GM23338 (cell line): Measurements from ENCODE around the gene CCNYL1. TPM values are rescaled to one million over a fixed set of nuclear protein-coding genes. Genes with fewer than 3 reads are reported as not detected.
"Not testable (repeated sequence)": the region's sequence is repeated elsewhere in the genome, so short reads cannot be mapped to it uniquely, and the experiment has no call there.

Experiments
- ATAC-seq: fragments of 200-7000 bp; cut with Tn5 transposase; 3 replicates; pipeline ENCODE4 v1.9.1; 2020
- DNase-seq: peaks from one replicate; pipeline ENCODE4 v3.0.0-alpha.2; 2015; ENCODE audit warnings: low spot score
- H2AFZ ChIP-seq: fragments of 200-600 bp; sonication (generic); 2 replicates; pipeline ENCODE4 v1.8.0; 2016; ENCODE audit warnings: antibody characterized with exemption, mild to moderate bottlenecking, moderate library complexity
- H3F3A ChIP-seq: fragments of 200-600 bp; sonication (generic); replicated peaks from 2 replicates; pipeline ENCODE4 v1.8.0; 2017; ENCODE audit warnings: antibody characterized with exemption, mixed run types, low read depth
- H3K27ac ChIP-seq: fragments of 200-600 bp; sonication (generic); 2 replicates; pipeline ENCODE4 v1.6.1; 2016; ENCODE audit warnings: low read depth
- H3K27me3 ChIP-seq: fragments of 200-600 bp; sonication (generic); 2 replicates; pipeline ENCODE4 v1.8.0; 2016; ENCODE audit warnings: mild to moderate bottlenecking, mixed run types, moderate library complexity; ENCODE audit not compliant: insufficient read depth
- H3K36me3 ChIP-seq: fragments of 200-600 bp; sonication (generic); 2 replicates; pipeline ENCODE4 v1.8.0; 2016; ENCODE audit warnings: mild to moderate bottlenecking; ENCODE audit not compliant: insufficient read depth
- H3K4me1 ChIP-seq: fragments of 200-600 bp; sonication (generic); 2 replicates; pipeline ENCODE4 v1.8.0; 2016; ENCODE audit warnings: mild to moderate bottlenecking, moderate library complexity; ENCODE audit not compliant: insufficient read depth
- H3K4me2 ChIP-seq: fragments of 200-600 bp; sonication (generic); 2 replicates; pipeline ENCODE4 v1.7.1; 2017; ENCODE audit warnings: mixed run types
- H3K4me3 ChIP-seq: fragments of 200-600 bp; sonication (generic); 2 replicates; pipeline ENCODE4 v1.6.1; 2016; ENCODE audit warnings: mixed run types
- H3K79me2 ChIP-seq: fragments of 200-600 bp; sonication (generic); replicated peaks from 2 replicates; pipeline ENCODE4 v1.8.0; 2017; ENCODE audit warnings: mild to moderate bottlenecking; ENCODE audit not compliant: insufficient read depth
- H3K9me2 ChIP-seq: fragments of 200-600 bp; sonication (generic); 2 replicates; pipeline ENCODE4 v1.8.0; 2017; ENCODE audit not compliant: insufficient read depth
- H4K20me1 ChIP-seq: fragments of 200-600 bp; sonication (generic); replicated peaks from 2 replicates; pipeline ENCODE4 v1.8.0; 2017; ENCODE audit warnings: mild to moderate bottlenecking; ENCODE audit not compliant: insufficient read depth
- H3K27ac Mint-ChIP-seq: 2 replicates; pipeline ENCODE4 v1.8.0; 2020; ENCODE audit warnings: inconsistent platforms, mild to moderate bottlenecking, moderate library complexity, mixed read lengths
- H3K27me3 Mint-ChIP-seq: 3 replicates; pipeline ENCODE4 v1.8.0; 2022; ENCODE audit warnings: low read depth, mild to moderate bottlenecking, moderate library complexity, mixed read lengths, inconsistent platforms; ENCODE audit not compliant: insufficient read depth, poor library complexity
- H3K36me3 Mint-ChIP-seq: 3 replicates; pipeline ENCODE4 v1.8.0; 2021; ENCODE audit warnings: low read depth, mild to moderate bottlenecking, inconsistent platforms, moderate library complexity, mixed read lengths
- H3K4me1 Mint-ChIP-seq: 3 replicates; pipeline ENCODE4 v1.8.0; 2020; ENCODE audit warnings: mild to moderate bottlenecking, inconsistent platforms, mixed read lengths
- H3K4me3 Mint-ChIP-seq: 3 replicates; pipeline ENCODE4 v1.8.0; 2021; ENCODE audit warnings: moderate library complexity, mild to moderate bottlenecking, inconsistent platforms, mixed read lengths
- H3K9me3 Mint-ChIP-seq: 3 replicates; pipeline ENCODE4 v1.8.0; 2020; ENCODE audit warnings: moderate library complexity, mild to moderate bottlenecking, inconsistent platforms, mixed read lengths
- CREB1 ChIP-seq: fragments of 250-450 bp; sonication (Bioruptor Pico); IDR thresholded peaks from 2 replicates; pipeline ENCODE4 v1.5.0; 2020; ENCODE audit warnings: low read depth, mild to moderate bottlenecking, moderate library complexity
- EZH2 ChIP-seq: fragments of 200-600 bp; sonication (generic); IDR thresholded peaks from one replicate; pipeline ENCODE4 v1.8.0; 2017; ENCODE audit warnings: antibody characterized with exemption, mild to moderate bottlenecking, low read depth; ENCODE audit not compliant: unreplicated experiment
- NANOG ChIP-seq: IDR thresholded peaks from 2 replicates; pipeline ENCODE4 v1.6.1; 2016; ENCODE audit warnings: antibody characterized with exemption, borderline replicate concordance
- POLR2AphosphoS5 ChIP-seq: IDR thresholded peaks from 2 replicates; pipeline ENCODE4 v1.6.1; 2016; ENCODE audit warnings: antibody characterized with exemption, low read depth
- REST ChIP-seq: IDR thresholded peaks from one replicate; pipeline ENCODE4 v1.6.1; 2018; ENCODE audit warnings: antibody characterized with exemption; ENCODE audit not compliant: unreplicated experiment
- STAT1 ChIP-seq: IDR thresholded peaks from one replicate; pipeline ENCODE4 v1.6.1; 2016; ENCODE audit warnings: antibody characterized with exemption; ENCODE audit not compliant: unreplicated experiment
- polyA plus RNA-seq: library from polyadenylated mRNA; unstranded; fragments of >200 nt; fragmentation: Nextera tagmentation; extraction: Ambion mirVana; gene quantifications from 2 replicates; pipeline ENCODE4 v1.2.1, GENCODE V29; 2016
- total RNA-seq: library from RNA; depleted of rRNA; stranded (reverse); fragments of >200 nt; shearing (Covaris generic); gene quantifications from 2 replicates; pipeline ENCODE4 v1.2.3, GENCODE V29; 2014
- TF ChIP-seq, protein P1 (sequence below): fragments of 250-450 bp; sonication (Bioruptor Pico); IDR thresholded peaks from 2 replicates; pipeline ENCODE4 v1.5.0; 2020; ENCODE audit warnings: mild to moderate bottlenecking, moderate library complexity

Gene CCNYL1
- total and polyA plus RNA-seq, 2 experiments from 2014 or later: 19.6 to 32.1 TPM

- H3F3A ChIP-seq: peaks cover 17% of the 10 kb centered on the region; the same call in 1 of the 2 replicates
- no peak overlapping the region for H3K4me2 ChIP-seq
- Mint-ChIP-seq H3K27ac (no peak overlapping the region), H3K36me3 (peaks cover 36% of the 10 kb centered on the region), H3K4me3 (no peak overlapping the region), H3K9me3 (no peaks in the 10 kb centered on the region), H3K4me1 (peaks cover 45% of the 10 kb centered on the region), H3K27me3 (peaks cover 7% of the 10 kb centered on the region)
- H3K79me2 ChIP-seq: peaks cover 58% of the 10 kb centered on the region
- DNase-seq: no peak
- peaks cover 35% of the 10 kb centered on the region for H3K4me1 ChIP-seq
- no peak overlapping the region for H2AFZ ChIP-seq
- no peaks in the 10 kb centered on the region for H3K9me2 ChIP-seq
- no peak overlapping the region for H3K4me3 ChIP-seq
- TF ChIP-seq CREB1 (CRISPR knock-in tag) (no peak), POLR2AphosphoS5 (peak; percentile 19; the same call in 1 of the 2 replicates)
- H3K27ac ChIP-seq: peak overlapping the region; percentile 43; the same call in 1 of the 2 replicates
- H3K27me3 ChIP-seq: no peaks in the 10 kb centered on the region
- peaks cover 49% of the 10 kb centered on the region for H4K20me1 ChIP-seq
- ATAC-seq: no peak
- H3K36me3 ChIP-seq: peaks cover 41% of the 10 kb centered on the region; the same call in 1 of the 2 replicates
Measured at GRCh38 chr2:207759890-207760289, 48.5 kb downstream of the CCNYL1 start.

- H3K4me1 ChIP-seq: peaks cover 41% of the 10 kb centered on the region
- peaks cover 51% of the 10 kb centered on the region for H3K4me1 Mint-ChIP-seq
- H3K27me3 ChIP-seq: no peaks in the 10 kb centered on the region
- H3F3A ChIP-seq: peaks cover 17% of the 10 kb centered on the region; the same call in 1 of the 2 replicates
- H3K9me3 Mint-ChIP-seq: no peaks in the 10 kb centered on the region
- H3K27me3 Mint-ChIP-seq: peaks cover 7% of the 10 kb centered on the region
- peak overlapping the region; percentile 43; the same call in 1 of the 2 replicates for H3K27ac ChIP-seq
- no peak overlapping the region for H3K4me2 ChIP-seq
- DNase-seq (no peak), ATAC-seq (no peak)
- H3K27ac Mint-ChIP-seq: no peak overlapping the region
- no peak overlapping the region for H3K4me3 ChIP-seq
- TF ChIP-seq, protein P1, sequence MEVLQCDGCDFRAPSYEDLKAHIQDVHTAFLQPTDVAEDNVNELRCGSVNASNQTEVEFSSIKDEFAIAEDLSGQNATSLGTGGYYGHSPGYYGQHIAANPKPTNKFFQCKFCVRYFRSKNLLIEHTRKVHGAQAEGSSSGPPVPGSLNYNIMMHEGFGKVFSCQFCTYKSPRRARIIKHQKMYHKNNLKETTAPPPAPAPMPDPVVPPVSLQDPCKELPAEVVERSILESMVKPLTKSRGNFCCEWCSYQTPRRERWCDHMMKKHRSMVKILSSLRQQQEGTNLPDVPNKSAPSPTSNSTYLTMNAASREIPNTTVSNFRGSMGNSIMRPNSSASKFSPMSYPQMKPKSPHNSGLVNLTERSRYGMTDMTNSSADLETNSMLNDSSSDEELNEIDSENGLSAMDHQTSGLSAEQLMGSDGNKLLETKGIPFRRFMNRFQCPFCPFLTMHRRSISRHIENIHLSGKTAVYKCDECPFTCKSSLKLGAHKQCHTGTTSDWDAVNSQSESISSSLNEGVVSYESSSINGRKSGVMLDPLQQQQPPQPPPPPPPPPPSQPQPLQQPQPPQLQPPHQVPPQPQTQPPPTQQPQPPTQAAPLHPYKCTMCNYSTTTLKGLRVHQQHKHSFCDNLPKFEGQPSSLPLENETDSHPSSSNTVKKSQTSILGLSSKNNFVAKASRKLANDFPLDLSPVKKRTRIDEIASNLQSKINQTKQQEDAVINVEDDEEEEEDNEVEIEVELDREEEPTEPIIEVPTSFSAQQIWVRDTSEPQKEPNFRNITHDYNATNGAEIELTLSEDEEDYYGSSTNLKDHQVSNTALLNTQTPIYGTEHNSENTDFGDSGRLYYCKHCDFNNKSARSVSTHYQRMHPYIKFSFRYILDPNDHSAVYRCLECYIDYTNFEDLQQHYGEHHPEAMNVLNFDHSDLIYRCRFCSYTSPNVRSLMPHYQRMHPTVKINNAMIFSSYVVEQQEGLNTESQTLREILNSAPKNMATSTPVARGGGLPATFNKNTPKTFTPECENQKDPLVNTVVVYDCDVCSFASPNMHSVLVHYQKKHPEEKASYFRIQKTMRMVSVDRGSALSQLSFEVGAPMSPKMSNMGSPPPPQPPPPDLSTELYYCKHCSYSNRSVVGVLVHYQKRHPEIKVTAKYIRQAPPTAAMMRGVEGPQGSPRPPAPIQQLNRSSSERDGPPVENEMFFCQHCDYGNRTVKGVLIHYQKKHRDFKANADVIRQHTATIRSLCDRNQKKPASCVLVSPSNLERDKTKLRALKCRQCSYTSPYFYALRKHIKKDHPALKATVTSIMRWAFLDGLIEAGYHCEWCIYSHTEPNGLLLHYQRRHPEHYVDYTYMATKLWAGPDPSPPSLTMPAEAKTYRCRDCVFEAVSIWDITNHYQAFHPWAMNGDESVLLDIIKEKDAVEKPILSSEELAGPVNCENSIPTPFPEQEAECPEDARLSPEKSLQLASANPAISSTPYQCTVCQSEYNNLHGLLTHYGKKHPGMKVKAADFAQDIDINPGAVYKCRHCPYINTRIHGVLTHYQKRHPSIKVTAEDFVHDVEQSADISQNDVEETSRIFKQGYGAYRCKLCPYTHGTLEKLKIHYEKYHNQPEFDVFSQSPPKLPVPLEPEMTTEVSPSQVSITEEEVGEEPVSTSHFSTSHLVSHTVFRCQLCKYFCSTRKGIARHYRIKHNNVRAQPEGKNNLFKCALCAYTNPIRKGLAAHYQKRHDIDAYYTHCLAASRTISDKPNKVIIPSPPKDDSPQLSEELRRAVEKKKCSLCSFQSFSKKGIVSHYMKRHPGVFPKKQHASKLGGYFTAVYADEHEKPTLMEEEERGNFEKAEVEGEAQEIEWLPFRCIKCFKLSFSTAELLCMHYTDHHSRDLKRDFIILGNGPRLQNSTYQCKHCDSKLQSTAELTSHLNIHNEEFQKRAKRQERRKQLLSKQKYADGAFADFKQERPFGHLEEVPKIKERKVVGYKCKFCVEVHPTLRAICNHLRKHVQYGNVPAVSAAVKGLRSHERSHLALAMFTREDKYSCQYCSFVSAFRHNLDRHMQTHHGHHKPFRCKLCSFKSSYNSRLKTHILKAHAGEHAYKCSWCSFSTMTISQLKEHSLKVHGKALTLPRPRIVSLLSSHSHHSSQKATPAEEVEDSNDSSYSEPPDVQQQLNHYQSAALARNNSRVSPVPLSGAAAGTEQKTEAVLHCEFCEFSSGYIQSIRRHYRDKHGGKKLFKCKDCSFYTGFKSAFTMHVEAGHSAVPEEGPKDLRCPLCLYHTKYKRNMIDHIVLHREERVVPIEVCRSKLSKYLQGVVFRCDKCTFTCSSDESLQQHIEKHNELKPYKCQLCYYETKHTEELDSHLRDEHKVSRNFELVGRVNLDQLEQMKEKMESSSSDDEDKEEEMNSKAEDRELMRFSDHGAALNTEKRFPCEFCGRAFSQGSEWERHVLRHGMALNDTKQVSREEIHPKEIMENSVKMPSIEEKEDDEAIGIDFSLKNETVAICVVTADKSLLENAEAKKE (CRISPR knock-in tag): no peak
- TF ChIP-seq EZH2 (no peak), NANOG (no peak), STAT1 (no peak), REST (no peak), POLR2AphosphoS5 (no peak)
- H3K79me2 ChIP-seq: peaks cover 64% of the 10 kb centered on the region
- no peak overlapping the region for H3K4me3 Mint-ChIP-seq
- H2AFZ ChIP-seq: no peak overlapping the region
- peaks cover 35% of the 10 kb centered on the region for H3K36me3 Mint-ChIP-seq
- H3K36me3 ChIP-seq: peaks cover 41% of the 10 kb centered on the region; the same call in 1 of the 2 replicates
- H4K20me1 ChIP-seq: peaks cover 48% of the 10 kb centered on the region
- no peaks in the 10 kb centered on the region for H3K9me2 ChIP-seq
Measured at GRCh38 chr2:207760453-207760852, 49.0 kb downstream of the CCNYL1 start.

DNA sequence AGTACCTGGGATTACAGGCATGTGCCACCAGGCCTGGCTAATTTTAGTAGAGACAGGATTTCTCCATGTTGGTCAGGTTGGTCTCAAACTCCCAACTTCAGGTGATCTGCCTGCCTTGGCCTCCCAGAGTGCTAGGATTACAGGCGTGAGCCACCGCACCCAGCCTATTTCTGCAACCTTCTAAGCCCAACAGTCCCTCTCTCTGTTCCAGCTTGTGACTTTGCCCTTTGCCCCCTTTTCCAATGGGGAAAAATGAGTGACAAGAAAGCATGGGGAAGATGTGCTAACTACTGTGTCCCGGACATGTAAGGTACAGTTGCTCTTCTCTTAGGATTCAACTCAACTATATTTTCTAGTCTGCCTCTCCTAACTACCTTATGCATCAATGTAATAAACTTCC is 50.0 kb downstream of the CCNYL1 start:
- not testable (repeated sequence) for H3K27me3 ChIP-seq, H3K9me3 Mint-ChIP-seq, H3K9me2 ChIP-seq, H2AFZ ChIP-seq, ATAC-seq, H3K27ac Mint-ChIP-seq, H3K4me3 Mint-ChIP-seq, H3K4me3 ChIP-seq, DNase-seq
- H3K79me2 ChIP-seq: peaks cover 69% of the 10 kb centered on the region
- peaks cover 57% of the 10 kb centered on the region for H3K4me1 Mint-ChIP-seq
- peaks cover 20% of the 10 kb centered on the region for H3F3A ChIP-seq
- peaks cover 45% of the 10 kb centered on the region for H3K4me1 ChIP-seq
- H3K27ac ChIP-seq: 0 out of 2 replicates have a peak overlapping the region, but pooled peaks have one; percentile 14
- H3K4me2 ChIP-seq: 0 out of 2 replicates have a peak overlapping the region, but pooled peaks have one; percentile 41
- peaks cover 48% of the 10 kb centered on the region for H4K20me1 ChIP-seq
- peaks cover 36% of the 10 kb centered on the region for H3K36me3 Mint-ChIP-seq
- peaks cover 10% of the 10 kb centered on the region for H3K27me3 Mint-ChIP-seq
- H3K36me3 ChIP-seq: peaks cover 35% of the 10 kb centered on the region; the same call in 1 of the 2 replicates
